H1 (cell line): Measurements from ENCODE around the gene LCP1. TPM values are rescaled to one million over a fixed set of nuclear protein-coding genes. Genes with fewer than 3 reads are reported as not detected.

Experiments used
- CTCF ChIA-PET: fragments of 300-600 bp; sonication (Branson Sonifier 250); formaldehyde crosslinking; loops from one replicate; lab custom pipeline; 2021; ENCODE audit not compliant: partially characterized antibody; lab: Charles Lee
- POLR2A ChIA-PET: fragments of 300-600 bp; sonication (Branson Sonifier 250); formaldehyde crosslinking; loops from one replicate; lab custom pipeline; 2021; ENCODE audit warnings: inconsistent platforms; ENCODE audit not compliant: partially characterized antibody; lab: Charles Lee
- DNase-seq, 2 experiments: peaks; one replicate each; pipeline versions ENCODE4 v3.0.0 to v3.0.0-alpha.2; 2010 to 2022; ENCODE audit warnings: low spot score in 2 of 2, low read depth in 1 of 2, mixed read lengths in 1 of 2
- FAIRE-seq: peaks from 2 replicates; lab custom pipeline; 2011; peaks lifted over from hg19 to GRCh38; lab: Jason Lieb, UNC
- H2AFZ ChIP-seq: 2 replicates; pipeline ENCODE4 v1.8.1; 2012; ENCODE audit warnings: low read length, inconsistent platforms
- H2AK5ac ChIP-seq: 2 replicates; pipeline ENCODE4 v1.6.1; 2013; ENCODE audit warnings: low read depth, low read length
- H2BK120ac ChIP-seq: replicated peaks from 2 replicates; pipeline ENCODE3; 2013; ENCODE audit warnings: low read depth, low read length, inconsistent platforms
- H2BK12ac ChIP-seq: 2 replicates; pipeline ENCODE4 v1.6.1; 2013; ENCODE audit warnings: low read depth, low read length
- H2BK15ac ChIP-seq: 2 replicates; pipeline ENCODE4 v1.6.1; 2013; ENCODE audit warnings: low read length
- H2BK20ac ChIP-seq: 2 replicates; pipeline ENCODE4 v1.6.1; 2013; ENCODE audit warnings: low read length
- H2BK5ac ChIP-seq: 2 replicates; pipeline ENCODE4 v1.6.1; 2013; ENCODE audit warnings: low read depth, low read length
- H3K14ac ChIP-seq: 2 replicates; pipeline ENCODE4 v1.6.1; 2013; ENCODE audit warnings: inconsistent platforms; ENCODE audit not compliant: insufficient read length
- H3K18ac ChIP-seq: 2 replicates; pipeline ENCODE4 v1.6.1; 2013; ENCODE audit warnings: low read length; ENCODE audit errors: extremely low read depth
- H3K23ac ChIP-seq: 2 replicates; pipeline ENCODE4 v1.6.1; 2013; ENCODE audit warnings: inconsistent platforms; ENCODE audit not compliant: insufficient read length
- H3K23me2 ChIP-seq: 2 replicates; pipeline ENCODE4 v1.6.1; 2013; ENCODE audit warnings: low read depth, low read length
- H3K27ac ChIP-seq: 2 replicates; pipeline ENCODE4 v1.6.1; 2011; ENCODE audit warnings: low read depth, low read length, inconsistent platforms
- H3K27me3 ChIP-seq, 4 experiments: replicated peaks in 1 of 4; 1 replicate in 1 of 4; 2 replicates in 3 of 4; pipeline versions ENCODE4 v1.6.1 to v1.8.1; 2011 to 2013; ENCODE audit warnings: low read length in 3 of 4, mild to moderate bottlenecking in 3 of 4, inconsistent platforms in 2 of 4, mixed read lengths in 2 of 4, moderate library complexity in 1 of 4; ENCODE audit not compliant: control insufficient read depth in 3 of 4, insufficient read depth in 3 of 4; ENCODE audit errors: extremely low read depth in 1 of 4
- H3K36me3 ChIP-seq, 4 experiments: 2 replicates each; pipeline versions ENCODE4 v1.6.1 to v1.8.1; 2011 to 2013; ENCODE audit warnings: mild to moderate bottlenecking in 4 of 4, low read length in 3 of 4, moderate library complexity in 2 of 4, control low read depth in 1 of 4, inconsistent platforms in 1 of 4; ENCODE audit not compliant: insufficient read depth in 4 of 4, control insufficient read depth in 2 of 4
- H3K4ac ChIP-seq: replicated peaks from 2 replicates; pipeline ENCODE3; 2013; ENCODE audit warnings: low read length, low read depth, mixed read lengths, inconsistent platforms; ENCODE audit not compliant: insufficient read length
- H3K4me1 ChIP-seq, 4 experiments: replicated peaks in 1 of 4; 1 replicate in 1 of 4; 2 replicates in 3 of 4; pipeline versions ENCODE4 v1.6.1 to v1.8.1; 2011 to 2013; ENCODE audit warnings: low read length in 3 of 4, inconsistent platforms in 2 of 4, mixed read lengths in 1 of 4; ENCODE audit not compliant: insufficient read depth in 4 of 4, control insufficient read depth in 3 of 4
- H3K4me2 ChIP-seq, 2 experiments: 2 replicates each; pipeline versions ENCODE4 v1.6.1 to v1.8.1; 2011 to 2013; ENCODE audit warnings: low read depth in 2 of 2, low read length in 2 of 2, control low read depth in 1 of 2, inconsistent platforms in 1 of 2, mild to moderate bottlenecking in 1 of 2; ENCODE audit not compliant: insufficient read depth in 1 of 2
- H3K4me3 ChIP-seq, 4 experiments: fragments of 200-600, 300-600 bp in 1 of 4; sonication (generic), shearing (Covaris generic), sonication (Bioruptor Twin) in 1 of 4; 2 replicates each; pipeline versions ENCODE4 v1.5.1 to v1.8.1; 2011 to 2016; ENCODE audit warnings: low read length in 4 of 4, low read depth in 3 of 4, control low read depth in 2 of 4, inconsistent platforms in 2 of 4, mild to moderate bottlenecking in 2 of 4, mixed read lengths in 1 of 4, moderate library complexity in 1 of 4; ENCODE audit not compliant: insufficient read depth in 2 of 4; ENCODE audit errors: extremely low read depth in 1 of 4
- H3K56ac ChIP-seq: replicated peaks from 2 replicates; pipeline ENCODE3; 2013; ENCODE audit warnings: low read depth, mild to moderate bottlenecking, mixed read lengths, low read length, inconsistent platforms; ENCODE audit not compliant: insufficient read length
- H3K79me1 ChIP-seq: 2 replicates; pipeline ENCODE4 v1.6.1; 2013; ENCODE audit warnings: low read depth, low read length, control low read depth
- H3K79me2 ChIP-seq, 2 experiments: 2 replicates each; pipeline versions ENCODE4 v1.6.1 to v1.8.1; 2012 to 2013; ENCODE audit warnings: low read length in 2 of 2, mild to moderate bottlenecking in 2 of 2, inconsistent platforms in 1 of 2; ENCODE audit not compliant: insufficient read depth in 2 of 2, control insufficient read depth in 1 of 2
- H3K9ac ChIP-seq, 4 experiments: replicated peaks in 1 of 4; 1 replicate in 1 of 4; 2 replicates in 3 of 4; pipeline versions ENCODE4 v1.6.1 to v1.8.1; 2011 to 2013; ENCODE audit warnings: low read depth in 3 of 4, low read length in 3 of 4, control low read depth in 2 of 4, mild to moderate bottlenecking in 2 of 4, moderate library complexity in 2 of 4, inconsistent platforms in 1 of 4; ENCODE audit errors: extremely low read depth in 1 of 4
- H3K9me3 ChIP-seq, 2 experiments: 2 replicates each; pipeline versions ENCODE4 v1.6.1 to v1.8.1; 2012 to 2013; ENCODE audit warnings: mild to moderate bottlenecking in 2 of 2, moderate library complexity in 2 of 2, control low read depth in 1 of 2, inconsistent platforms in 1 of 2, low read depth in 1 of 2, low read length in 1 of 2, mixed read lengths in 1 of 2; ENCODE audit not compliant: insufficient read depth in 2 of 2
- H4K20me1 ChIP-seq, 2 experiments: replicated peaks in 1 of 2; 2 replicates each; pipeline versions ENCODE3 to v1.8.1; 2011 to 2013; ENCODE audit warnings: inconsistent platforms in 2 of 2, low read length in 2 of 2, mild to moderate bottlenecking in 1 of 2; ENCODE audit not compliant: insufficient read depth in 2 of 2, control insufficient read depth in 1 of 2
- H4K5ac ChIP-seq: 2 replicates; pipeline ENCODE4 v1.6.1; 2013; ENCODE audit warnings: low read length, low read depth, mixed read lengths, inconsistent platforms; ENCODE audit not compliant: insufficient read length
- H4K8ac ChIP-seq: 2 replicates; pipeline ENCODE4 v1.8.0; 2013; ENCODE audit warnings: mild to moderate bottlenecking, moderate library complexity, low read length, inconsistent platforms; ENCODE audit not compliant: insufficient read depth; ENCODE audit errors: extremely low read depth
- H4K91ac ChIP-seq: replicated peaks from 2 replicates; pipeline ENCODE3; 2013; ENCODE audit warnings: low read length, mixed read lengths, inconsistent platforms; ENCODE audit not compliant: insufficient read length
- BACH1 ChIP-seq: IDR thresholded peaks from 2 replicates; pipeline ENCODE4 v1.6.1; 2012; ENCODE audit warnings: low read length, improper control_type of control experiment
- EP300 ChIP-seq, 2 experiments: IDR thresholded peaks; 1 replicate in 1 of 2; 2 replicates in 1 of 2; pipeline ENCODE4 v1.6.1; 2011 to 2012; ENCODE audit warnings: low read depth in 2 of 2, low read length in 2 of 2, mild to moderate bottlenecking in 2 of 2, borderline replicate concordance in 1 of 2, inconsistent platforms in 1 of 2, moderate library complexity in 1 of 2
- GTF2F1 ChIP-seq: IDR thresholded peaks from 2 replicates; pipeline ENCODE4 v1.6.1; 2012; ENCODE audit warnings: low read depth, low read length, improper control_type of control experiment, borderline replicate concordance
- KDM4A ChIP-seq: IDR thresholded peaks from one replicate; pipeline ENCODE4 v1.7.1; 2012; ENCODE audit warnings: low read depth, mild to moderate bottlenecking, moderate library complexity, low read length, inconsistent platforms; ENCODE audit not compliant: severe bottlenecking
- MAX ChIP-seq: IDR thresholded peaks from 2 replicates; pipeline ENCODE4 v1.6.1; 2012; ENCODE audit warnings: inconsistent platforms
- RAD21 ChIP-seq, 2 experiments: IDR thresholded peaks in 1 of 2; conservative IDR thresholded peaks in 1 of 2; 2 replicates each; pipeline ENCODE4 v1.6.1; 2011; ENCODE audit warnings: low read depth in 2 of 2, low read length in 2 of 2, improper control_type of control experiment in 1 of 2, inconsistent platforms in 1 of 2, mild to moderate bottlenecking in 1 of 2, moderate library complexity in 1 of 2
- ZNF274 ChIP-seq: IDR thresholded peaks from 2 replicates; pipeline ENCODE4 v1.7.0; 2012; ENCODE audit warnings: low read length, borderline replicate concordance; ENCODE audit errors: extremely low read depth
- WGBS, 2 experiments: shearing (Covaris generic) in 1 of 2; methylation state at CpG; one replicate each; pipeline versions ENCODE4 v1.1.6 to v1.1.7; 2013 to 2015; ENCODE audit warnings: low lambda C conversion rate in 2 of 2, mixed read lengths in 2 of 2, inconsistent platforms in 1 of 2, low coverage in 1 of 2, missing lambda C conversion rate in 1 of 2; ENCODE audit not compliant: insufficient replicate concordance in 2 of 2, insufficient coverage in 1 of 2, insufficient read length in 1 of 2; ENCODE audit errors: extremely low coverage in 1 of 2, missing lambda C conversion rate in 1 of 2; 5-methylcytosine and 5-hydroxymethylcytosine counted together
- long read RNA-seq, 2 experiments: library from RNA in 1 of 2; library from capped mRNA in 1 of 2; stranded (forward); transcript quantifications; one replicate each; pipeline ENCODE4 v2.0.0, GENCODE V29; 2021; ENCODE audit warnings: inconsistent platforms in 1 of 2
- polyA minus RNA-seq, 3 experiments: library from RNA; depleted of rRNA, polyadenylated mRNA; stranded (reverse); fragments of >200 nt; gene quantifications; 1 replicate in 2 of 3; 2 replicates in 1 of 3; pipeline ENCODE4 v1.2.3, GENCODE V29; 2011
- polyA plus RNA-seq, 7 experiments: library from polyadenylated mRNA; depleted of rRNA in 3 of 7; stranded (reverse) in 5 of 7; unstranded in 2 of 7; fragments of >200 nt in 5 of 7; fragments of 200-250 nt in 2 of 7; gene quantifications; 1 replicate in 5 of 7; 2 replicates in 1 of 7; 4 replicates in 1 of 7; pipeline versions ENCODE4 v1.2.1 to v1.2.3, GENCODE V29; 2011 to 2013; ENCODE audit warnings: missing spikeins in 2 of 7, mixed read lengths in 2 of 7
- total RNA-seq: library from RNA; stranded (reverse); fragmentation: NEBNext Ultra II Directional; extraction: Animal tissue kit (Norgen Biotek cat#: 25700); gene quantifications from 2 replicates; pipeline ENCODE4 v1.2.1, GENCODE V29; 2021

The LCP1 gene
- 4.3 TPM in 2 replicates for total RNA-seq
- 0.35 and 0.65 TPM in 2 replicates for polyA plus RNA-seq (2011; rRNA removed)
- polyA plus RNA-seq (2011; cell fraction: cytosol; rRNA removed) = 0.75 TPM
- polyA plus RNA-seq (2011; cell fraction: nucleus; rRNA removed) = 0.91 TPM
- 1.0 to 1.9 TPM (median 1.3 TPM) in 4 replicates for polyA plus RNA-seq (2012, experiment 1 of 2)
- polyA plus RNA-seq (2012, experiment 2 of 2) = 0.20 TPM
- 6.5 TPM for polyA plus RNA-seq (2013, experiment 1 of 2)
- 6.1 TPM for polyA plus RNA-seq (2013, experiment 2 of 2)
- 1.1 and 1.4 TPM in 2 replicates for polyA minus RNA-seq (2011; rRNA and poly(A)+ RNA removed)
- polyA minus RNA-seq (2011; cell fraction: cytosol; rRNA and poly(A)+ RNA removed) = 2.1 TPM
- polyA minus RNA-seq (2011; cell fraction: nucleus; rRNA and poly(A)+ RNA removed) = 1.00 TPM
- long read RNA-seq, experiment 1, partial matches to known transcripts = 7 of 8 reads
- long read RNA-seq, experiment 1, other reads (novel, unspliced or antisense) = 1 of 8 reads
- long read RNA-seq, experiment 2 = 0 reads

DNA sequence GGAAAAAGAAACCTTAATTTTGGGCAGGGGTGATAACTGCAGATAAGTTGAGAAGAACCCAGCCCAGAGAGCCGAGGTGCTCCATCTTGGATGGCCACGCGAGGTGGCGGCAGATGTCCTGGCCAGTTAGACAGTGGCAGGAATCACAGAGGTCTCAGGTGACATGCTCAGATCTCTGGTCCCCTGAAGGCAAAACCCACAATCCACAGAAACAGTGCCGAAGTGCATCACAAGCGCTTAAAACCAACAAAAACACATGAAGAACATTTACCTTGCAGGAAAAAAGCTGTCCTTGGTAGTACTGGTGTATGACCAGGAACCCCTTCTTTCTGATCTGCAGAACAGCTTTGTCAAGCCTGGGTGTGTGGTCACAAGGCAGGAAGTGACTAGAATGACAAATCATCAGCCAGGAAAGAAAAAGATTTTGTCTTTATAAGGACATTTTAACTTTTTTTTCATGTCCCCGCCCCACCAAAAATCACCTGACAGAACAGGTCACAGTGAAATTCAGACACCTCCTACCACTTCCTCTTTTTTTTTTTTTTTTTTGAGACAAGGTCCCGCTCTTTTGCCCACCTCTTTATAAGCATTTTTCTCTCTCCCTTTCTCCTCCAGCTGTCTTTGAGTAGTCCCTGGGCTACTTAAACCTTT, at the start of gene LCP1:
LCP1 (minus strand) TSS at position 338 of the 651 bp plus-strand sequence. CDS start 22,515 bp downstream, outside the sequence.
- no peak for TF ChIP-seq MAX
- TF ChIP-seq EP300 (IDR thresholded peaks at IDR 0.05; ENCODE audit: borderline replicate concordance in 1 of 2, low read depth in 2 of 2, low read length in 2 of 2) = no peak
- no peak for TF ChIP-seq BACH1
- TF ChIP-seq KDM4A = no peak
- no peak for TF ChIP-seq ZNF274
- no peak for TF ChIP-seq RAD21 (IDR thresholded peaks at IDR 0.05 in 1 of 2, conservative IDR thresholded peaks at IDR 0.05 in 1 of 2; ENCODE audit: low read depth in 2 of 2, low read length in 2 of 2)
- TF ChIP-seq GTF2F1 = no peak
- ChIA-PET POLR2A (interaction anchor here (0.6 kb wide), 1 partner anchor 143 kb away, joined by 3 read pairs; no protein-coding TSS in a partner anchor), CTCF (interaction anchor here (0.6 to 2.2 kb wide), 7 partner anchors 8 to 26 kb away, joined by 3 to 9 read pairs (median 3); no protein-coding TSS in a partner anchor)
- Histone ChIP-seq H4K8ac (no peak within 1 kb of the TSS), H3K27ac (no peak within 1 kb of the TSS), H3K23me2 (no peaks in the 10 kb centered on the region), H3K14ac (no peak within 1 kb of the TSS), H3K18ac (no peak within 1 kb of the TSS), H3K23ac (no peak within 1 kb of the TSS), H4K20me1 (no peaks in the 10 kb centered on the region), H2AFZ (peak within 1 kb of the TSS; percentile 91), H3K56ac (no peak within 1 kb of the TSS), H3K9me3 (no peaks in the 10 kb centered on the region), H3K79me1 (no peaks in the 10 kb centered on the region), H2BK15ac (no peak within 1 kb of the TSS), H3K4me1 (peaks cover 0 to 3% (median 0%) of the 10 kb centered on the region in 4 experiments; a peak in 1 of 7 replicates), H2AK5ac (no peak within 1 kb of the TSS), H3K36me3 (no peaks in the 10 kb centered on the region), H2BK5ac (no peak within 1 kb of the TSS), H3K4ac (no peak within 1 kb of the TSS), H2BK20ac (no peak within 1 kb of the TSS), H2BK120ac (no peak within 1 kb of the TSS), H3K4me2 (no peak within 1 kb of the TSS), H3K9ac (no peak within 1 kb of the TSS), H3K4me3 (no peak within 1 kb of the TSS), H4K91ac (no peak within 1 kb of the TSS), H2BK12ac (no peak within 1 kb of the TSS), H4K5ac (no peak within 1 kb of the TSS), H3K79me2 (no peaks in the 10 kb centered on the region), H3K27me3 (no peaks in the 10 kb centered on the region)
- FAIRE-seq (no peak), DNase-seq (no peak)
- 96% methylated on average over 7 of the region's 8 CpGs; no CpG with 5 or more reads in 1 of the 2 experiments for WGBS, 2 experiments
